Measurements from ENCODE around the gene FGFBP2.

The FGFBP2 gene

GRCh38 chr4:15914736-15915135, 48.2 kb downstream of the FGFBP2 start:
- Histone ChIP-seq H3F3A (ENCODE audit: insufficient read depth, low read length) (no peaks in the 10 kb centered on the region), H3K4me2 (ENCODE audit: low read length) (no peak overlapping the region), H3K4me1 (ENCODE audit: insufficient read depth, low read length, severe bottlenecking) (no peaks in the 10 kb centered on the region), H3K9ac (ENCODE audit: low read length) (no peak overlapping the region), H2AFZ (ENCODE audit: low read length) (no peak overlapping the region), H3K79me2 (ENCODE audit: insufficient read depth, low read length) (no peaks in the 10 kb centered on the region), H3K9me3 (ENCODE audit: low read length) (no peaks in the 10 kb centered on the region), H3K4me3 (ENCODE audit: low read depth, low read length, poor library complexity, severe bottlenecking) (no peak overlapping the region), H3K36me3 (ENCODE audit: insufficient read depth, low read length) (no peaks in the 10 kb centered on the region), H4K20me1 (ENCODE audit: insufficient read depth, low read length) (no peaks in the 10 kb centered on the region), H3K27ac (ENCODE audit: low read depth, low read length, poor library complexity, severe bottlenecking) (no peak overlapping the region), H3K27me3 (ENCODE audit: insufficient read depth, low read length) (no peaks in the 10 kb centered on the region), H3K9me2 (ENCODE audit: low read depth, low read length) (no peaks in the 10 kb centered on the region)
- TF ChIP-seq CTCF (IDR thresholded peaks at IDR 0.05; ENCODE audit: low read length) (no peak), EZH2 (IDR thresholded peaks at IDR 0.05; ENCODE audit: borderline replicate concordance, low read length) (no peak)

- Histone ChIP-seq H3K4me2 (ENCODE audit: low read length) (no peak overlapping the region), H2AFZ (ENCODE audit: low read length) (no peak overlapping the region), H3K27me3 (ENCODE audit: insufficient read depth, low read length) (no peaks in the 10 kb centered on the region), H3K36me3 (ENCODE audit: insufficient read depth, low read length) (no peaks in the 10 kb centered on the region), H3K27ac (ENCODE audit: low read depth, low read length, poor library complexity, severe bottlenecking) (no peak overlapping the region), H3K4me1 (ENCODE audit: insufficient read depth, low read length, severe bottlenecking) (no peaks in the 10 kb centered on the region), H3K4me3 (ENCODE audit: low read depth, low read length, poor library complexity, severe bottlenecking) (no peak overlapping the region), H3K9me3 (ENCODE audit: low read length) (no peaks in the 10 kb centered on the region), H3K9me2 (ENCODE audit: low read depth, low read length) (no peaks in the 10 kb centered on the region), H3F3A (ENCODE audit: insufficient read depth, low read length) (no peaks in the 10 kb centered on the region), H4K20me1 (ENCODE audit: insufficient read depth, low read length) (no peaks in the 10 kb centered on the region), H3K79me2 (ENCODE audit: insufficient read depth, low read length) (no peaks in the 10 kb centered on the region), H3K9ac (ENCODE audit: low read length) (no peak overlapping the region)
- TF ChIP-seq EZH2 (IDR thresholded peaks at IDR 0.05; ENCODE audit: borderline replicate concordance, low read length) (no peak), CTCF (IDR thresholded peaks at IDR 0.05; ENCODE audit: low read length) (no peak)
Observed at GRCh38 chr4:15914291-15914690, 48.7 kb downstream of the FGFBP2 start.

- no peak overlapping the region for H2AFZ ChIP-seq (ENCODE audit: low read length)
- no peak overlapping the region for H3K9ac ChIP-seq (ENCODE audit: low read length)
- no peak for TF ChIP-seq EZH2 (IDR thresholded peaks at IDR 0.05; ENCODE audit: borderline replicate concordance, low read length)
- TF ChIP-seq CTCF (IDR thresholded peaks at IDR 0.05; ENCODE audit: low read length), result no peak
- no peaks in the 10 kb centered on the region for H3K9me3 ChIP-seq (ENCODE audit: low read length)
- no peaks in the 10 kb centered on the region for H3K79me2 ChIP-seq (ENCODE audit: insufficient read depth, low read length)
- no peaks in the 10 kb centered on the region for H3K27me3 ChIP-seq (ENCODE audit: insufficient read depth, low read length)
- no peak overlapping the region for H3K27ac ChIP-seq (ENCODE audit: low read depth, low read length, poor library complexity, severe bottlenecking)
- no peaks in the 10 kb centered on the region for H3K36me3 ChIP-seq (ENCODE audit: insufficient read depth, low read length)
- H3K4me3 ChIP-seq (ENCODE audit: low read depth, low read length, poor library complexity, severe bottlenecking), result no peak overlapping the region
- no peaks in the 10 kb centered on the region for H3K4me1 ChIP-seq (ENCODE audit: insufficient read depth, low read length, severe bottlenecking)
- H3F3A ChIP-seq (ENCODE audit: insufficient read depth, low read length), result no peaks in the 10 kb centered on the region
- H3K9me2 ChIP-seq (ENCODE audit: low read depth, low read length), result no peaks in the 10 kb centered on the region
- H4K20me1 ChIP-seq (ENCODE audit: insufficient read depth, low read length), result no peaks in the 10 kb centered on the region
- no peak overlapping the region for H3K4me2 ChIP-seq (ENCODE audit: low read length)
Observed at GRCh38 chr4:15913631-15913970, 49.4 kb downstream of the FGFBP2 start.

Measured in OCI-LY1 (cell line).